Measurements from ENCODE around the gene SEMA4D. TPM values are rescaled to one million over a fixed set of nuclear protein-coding genes. Genes with fewer than 3 reads are reported as not detected.

The SEMA4D gene
- total and polyA plus RNA-seq, 9 of the 15 experiments (the other 6 are each of a cell fraction or from before 2014, with no cell fraction given), result 0.38 to 5.1 (median 1.8) TPM

GRCh38 chr9:89330513-89330912 lies 167.4 kb downstream of the SEMA4D start:
- H3K9me1 ChIP-seq (ENCODE audit: control insufficient read depth, insufficient read depth, low read length), result no peaks in the 10 kb centered on the region
- no peaks in the 10 kb centered on the region for H4K20me1 ChIP-seq (replicated peaks; ENCODE audit: control insufficient read depth, insufficient read depth, low read length)
- no peak overlapping the region for H3K9ac ChIP-seq (ENCODE audit: insufficient read depth in 1 of 2, low read depth in 2 of 2, low read length in 2 of 2)
- CTCF ChIA-PET (ENCODE audit: low intra/inter-chr PET ratio), result no interaction called here
- intact Hi-C loops (cut with micrococcal nuclease), result no loop called here
- in situ Hi-C loops (cut with MboI), result no loop called here
- H3K9me3 ChIP-seq (replicated peaks; ENCODE audit: control insufficient read depth, insufficient read depth, low read depth, low read length), result no peaks in the 10 kb centered on the region
- peaks cover under 1% of the 10 kb centered on the region; the same call in 2 of the 3 replicates for H3K79me2 ChIP-seq (ENCODE audit: control insufficient read depth, insufficient read depth, low read length)
- 100% methylated on average over 1 of the region's 7 CpGs for WGBS (ENCODE audit: insufficient coverage, low coverage, missing lambda C conversion rate)
- POLR2A ChIA-PET, result interaction anchor here (0.8 kb wide), 1 partner anchor 8 kb away, joined by 3 read pairs; no protein-coding TSS in a partner anchor
- no peak overlapping the region for H3K4me2 ChIP-seq (ENCODE audit: insufficient read depth, low read length)
- no peak overlapping the region for H2AFZ ChIP-seq (ENCODE audit: low read depth, low read length)
- peaks cover 73% of the 10 kb centered on the region; the same call in 2 of the 3 replicates for H3K36me3 ChIP-seq (ENCODE audit: control insufficient read depth, insufficient read depth, low read length)
- no peaks in the 10 kb centered on the region for H3K4me1 ChIP-seq (replicated peaks in 1 of 2; ENCODE audit: control insufficient read depth in 2 of 2, insufficient read depth in 2 of 2, low read length in 2 of 2)
- H3K27me3 ChIP-seq (ENCODE audit: control insufficient read depth in 2 of 2, insufficient read depth in 2 of 2, low read length in 2 of 2), result no peaks in the 10 kb centered on the region
- DNase-seq (ENCODE audit: extremely low read depth in 1 of 4, low spot score in 3 of 4) (no peak), FAIRE-seq (no peak), ATAC-seq (no peak)
- no peak overlapping the region for H3K27ac ChIP-seq (ENCODE audit: extremely low read depth, low read depth, low read length)
- no TSS peak for BruUV-seq (replicated peaks)
- no peak overlapping the region for H3K4me3 ChIP-seq
- TF ChIP-seq KLF16 (IDR thresholded peaks at IDR 0.05), result no peak
- no peak for TF ChIP-seq SNRNP70 (optimal IDR thresholded peaks at IDR 0.05; ENCODE audit: low read depth, low read length)
- no peak for TF ChIP-seq ZNF449 (CRISPR knock-in tag; IDR thresholded peaks at IDR 0.05)
- TF ChIP-seq SAP30 (IDR thresholded peaks at IDR 0.05; ENCODE audit: borderline replicate concordance, insufficient read depth, low read depth, low read length, poor library complexity, severe bottlenecking), result no peak
- no peak for TF ChIP-seq MBD1 (CRISPR knock-in tag; IDR thresholded peaks at IDR 0.05)
- no peak for TF ChIP-seq RUNX1 (IDR thresholded peaks at IDR 0.05; ENCODE audit: low read depth)
- no peak for TF ChIP-seq CC2D1A (IDR thresholded peaks at IDR 0.05)
- no peak for TF ChIP-seq XRCC4 (IDR thresholded peaks at IDR 0.05; ENCODE audit: extremely low read depth, insufficient read depth, insufficient read length)
- no peak for TF ChIP-seq TAF9B (IDR thresholded peaks at IDR 0.05; ENCODE audit: partially characterized antibody)
- TF ChIP-seq NR4A1 (CRISPR knock-in tag; IDR thresholded peaks at IDR 0.05), result no peak
- TF ChIP-seq NR4A1 (tag; IDR thresholded peaks at IDR 0.05), result no peak
- TF ChIP-seq HEY1 (CRISPR knock-in tag; IDR thresholded peaks at IDR 0.05; ENCODE audit: borderline replicate concordance), result no peak
- TF ChIP-seq ZNF398 (CRISPR knock-in tag; IDR thresholded peaks at IDR 0.05), result no peak
- TF ChIP-seq NONO (IDR thresholded peaks at IDR 0.05; ENCODE audit: low read depth in 2 of 2, low read length in 1 of 2), result no peak
- no peak for TF ChIP-seq TAF7 (tag; IDR thresholded peaks at IDR 0.05)
- no peak for TF ChIP-seq ZNF830 (CRISPR knock-in tag; IDR thresholded peaks at IDR 0.05)
- TF ChIP-seq ZSCAN29 (IDR thresholded peaks at IDR 0.05), result no peak

Measured in K562 (cell line).